ENCODE measurements around the gene MICA.
"Not testable (repeated sequence)": the region's sequence is repeated elsewhere in the genome, so short reads cannot be mapped to it uniquely, and the experiment has no call there.

Gene MICA

DNA sequence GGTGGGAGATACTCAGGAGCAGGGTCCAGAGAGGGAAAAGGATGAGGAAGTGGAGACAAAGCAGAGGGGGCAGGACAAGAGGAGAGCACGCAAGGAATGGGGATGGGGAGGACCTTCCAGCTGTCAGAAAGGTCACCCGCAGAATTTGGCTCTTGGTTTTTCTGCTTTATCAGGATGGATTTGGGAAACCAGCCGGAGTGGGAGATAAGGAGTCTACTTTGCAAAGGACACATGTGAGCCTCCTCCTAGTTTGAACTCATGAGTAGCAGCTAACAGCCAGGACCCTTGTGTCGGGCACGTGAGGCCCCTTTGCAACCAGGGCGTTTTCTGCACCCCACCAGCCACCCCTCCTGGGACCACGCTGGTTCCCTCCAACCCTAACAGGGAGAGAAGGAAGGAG, 7.6 kb upstream of the MICA start:
- H3K4me3 ChIP-seq (ENCODE audit: low read length), result no peak overlapping the region
- TF ChIP-seq ZNF274 (IDR thresholded peaks at IDR 0.05; ENCODE audit: low read depth, low read length), result no peak

DNA sequence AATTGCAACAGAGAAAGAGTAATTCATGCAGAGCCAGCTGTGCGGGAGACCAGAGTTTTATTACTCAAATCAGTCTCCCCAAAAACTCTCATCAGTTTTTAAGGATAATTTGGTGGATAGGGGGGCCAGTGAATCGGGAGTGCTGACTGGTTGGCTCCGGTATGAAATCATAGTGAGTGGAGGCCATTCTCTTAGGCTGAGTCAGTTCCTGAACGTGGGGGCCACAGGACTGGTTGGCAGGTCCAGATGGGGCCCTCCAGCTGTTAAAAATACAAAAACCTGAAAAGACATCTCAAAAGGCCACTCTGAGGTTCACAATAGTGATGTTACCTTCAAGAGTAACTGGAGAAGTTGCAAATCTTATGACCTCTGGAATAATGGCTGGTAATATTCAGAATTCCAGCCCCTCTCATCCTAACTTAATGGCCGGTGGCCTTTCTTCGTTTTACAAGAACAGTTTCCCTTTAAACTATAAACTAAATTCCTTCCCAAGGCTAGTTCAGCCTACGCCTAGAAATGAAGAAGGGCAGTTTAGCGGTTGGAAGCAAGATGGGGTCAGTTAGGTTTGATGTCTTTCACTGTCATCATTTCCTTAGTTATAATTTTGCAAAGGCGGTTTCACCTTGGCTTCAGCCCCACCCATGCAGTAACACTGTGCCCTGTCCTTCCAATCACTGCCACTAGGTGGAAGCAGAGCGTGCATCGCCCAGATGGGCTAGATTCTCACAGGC, 6.8 kb upstream of the MICA start:
- H3K4me3 ChIP-seq (ENCODE audit: low read length), result no peak overlapping the region
- TF ChIP-seq ZNF274 (IDR thresholded peaks at IDR 0.05; ENCODE audit: low read depth, low read length), result no peak

DNA sequence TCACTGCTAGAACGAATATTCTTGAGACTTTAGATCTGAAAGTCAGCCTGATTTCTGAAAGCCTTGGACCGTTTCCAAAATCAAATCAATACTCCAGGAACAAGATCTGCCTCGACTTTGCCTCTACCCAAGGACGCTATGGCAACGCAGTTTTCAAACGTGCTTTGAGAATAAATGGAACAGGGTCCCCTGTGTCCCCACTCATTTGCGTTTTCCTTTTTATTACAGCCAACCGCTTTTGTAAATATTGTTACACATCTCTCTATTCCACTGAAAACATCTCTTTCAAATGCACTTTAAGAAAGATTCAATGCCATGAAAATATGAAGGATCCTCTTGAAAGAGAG, 6.3 kb upstream of the MICA start:
- H3K4me3 ChIP-seq (ENCODE audit: low read length), result not testable (repeated sequence)

DNA sequence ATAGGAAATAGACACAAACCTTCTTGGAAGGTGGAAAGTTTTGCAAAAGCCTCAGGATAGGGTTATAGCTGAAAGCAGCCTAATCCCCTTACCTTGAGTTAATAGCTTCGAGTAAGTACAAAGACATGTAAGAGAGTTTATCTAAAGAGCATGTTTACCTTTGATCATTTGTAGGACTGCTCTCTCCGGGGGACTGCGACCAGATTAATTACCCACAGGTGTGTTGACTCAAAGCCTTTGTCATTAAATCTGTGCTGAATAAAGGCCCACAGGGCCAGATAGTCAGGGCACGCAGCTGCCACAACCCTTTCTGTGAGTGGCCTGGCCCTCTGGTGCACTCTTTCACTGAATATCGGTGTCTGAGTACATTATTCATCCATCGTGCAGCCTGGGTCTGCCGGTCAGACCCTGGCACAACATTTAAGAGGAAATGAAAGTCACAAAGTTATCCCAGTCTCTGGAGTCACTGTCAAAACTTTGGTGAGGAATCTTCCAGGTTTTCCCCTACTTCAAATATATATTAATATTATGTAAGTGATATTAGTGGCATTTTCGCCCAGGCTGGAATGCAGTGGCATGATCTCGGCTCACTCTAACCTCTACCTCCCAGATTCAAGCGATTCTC, 5.4 kb upstream of the MICA start:
- H3K4me3 ChIP-seq (ENCODE audit: low read length), result no peak overlapping the region
- no peak for TF ChIP-seq ZNF274 (IDR thresholded peaks at IDR 0.05; ENCODE audit: low read depth, low read length)

DNA sequence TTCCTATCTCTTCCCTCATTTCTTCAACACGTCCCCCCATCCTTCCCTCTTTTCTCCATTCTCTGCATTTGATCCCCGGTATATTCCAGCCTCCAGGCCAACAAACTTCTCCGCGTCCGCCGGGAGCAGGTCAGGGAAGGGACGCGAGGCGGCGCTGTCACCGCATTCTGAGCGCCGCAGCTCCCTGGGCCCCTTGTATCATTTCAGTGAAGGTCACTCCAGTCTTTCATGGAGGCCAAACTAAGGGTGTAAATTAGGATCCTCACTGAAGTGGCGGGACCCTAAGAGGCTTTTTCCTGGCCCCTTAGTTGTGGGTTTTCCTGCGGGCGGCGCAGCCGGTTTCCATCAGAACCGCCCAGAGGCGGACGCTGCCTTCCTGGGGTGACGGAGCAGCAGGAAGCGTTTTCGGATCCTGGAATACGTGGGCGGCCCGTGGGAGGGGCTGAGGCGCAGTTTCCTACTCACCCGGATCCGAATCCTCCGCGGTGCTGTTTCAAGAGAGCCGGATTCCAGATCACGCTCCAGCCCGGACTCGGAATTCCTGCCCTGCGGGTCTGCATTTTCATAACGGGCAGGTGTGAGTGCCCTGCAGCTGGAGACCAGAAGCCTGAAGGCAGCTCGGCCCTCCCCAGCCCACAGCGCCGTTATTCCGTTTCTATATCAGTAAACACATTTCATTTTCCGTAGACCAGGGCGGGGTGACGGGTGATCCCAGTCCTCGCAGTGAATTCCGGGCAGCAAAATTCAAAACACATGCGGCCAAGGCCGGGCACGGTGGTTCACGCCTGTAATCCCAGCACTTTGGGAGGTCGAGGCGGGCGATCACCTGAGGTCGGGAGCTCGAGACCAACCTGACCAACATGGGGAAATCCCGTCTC, 3.6 kb upstream of the MICA start:
- peak overlapping the region; percentile 65 for H3K4me3 ChIP-seq (ENCODE audit: low read length)
- TF ChIP-seq ZNF274 (IDR thresholded peaks at IDR 0.05; ENCODE audit: low read depth, low read length), result no peak

DNA sequence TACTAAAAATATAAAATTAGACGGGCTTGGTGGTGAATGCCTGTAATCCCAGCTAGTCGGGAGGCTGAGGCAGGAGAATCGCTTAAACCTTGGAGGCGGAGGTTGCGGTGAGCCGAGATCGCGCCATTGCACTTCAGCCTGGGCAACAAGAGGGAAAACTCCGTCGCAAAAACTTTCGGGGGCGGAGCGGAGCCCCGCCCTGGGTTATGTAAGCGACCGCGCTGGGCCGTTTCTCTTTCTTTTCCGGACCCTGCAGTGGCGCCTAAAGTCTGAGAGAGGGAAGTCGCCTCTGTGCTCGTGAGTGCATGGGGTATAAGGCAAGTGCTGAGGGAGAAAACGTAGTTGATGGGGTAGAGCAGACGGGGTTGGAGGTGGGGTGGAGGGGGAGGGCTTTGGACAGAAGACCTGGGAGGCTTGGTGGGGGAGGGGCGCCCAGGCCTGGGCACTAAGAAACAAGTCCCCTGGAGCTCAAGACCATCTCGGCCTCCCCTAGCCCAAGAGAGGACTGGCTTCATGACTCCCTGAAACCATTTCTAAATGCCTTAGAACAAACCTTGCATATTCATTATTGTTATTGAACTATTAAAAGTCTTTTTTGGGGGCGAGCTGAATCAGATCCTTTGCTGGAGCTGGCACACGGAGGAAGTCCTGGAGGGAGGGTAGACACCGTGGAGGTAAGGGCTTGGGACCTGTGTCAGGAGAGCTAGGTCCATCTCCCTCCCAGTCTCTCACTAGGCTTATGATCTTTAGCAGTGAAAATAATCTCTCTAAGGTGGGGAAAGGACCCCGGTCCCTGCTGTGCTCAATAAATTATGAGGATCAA, 2.7 kb upstream of the MICA start:
- peak overlapping the region; percentile 65 for H3K4me3 ChIP-seq (ENCODE audit: low read length)
- no peak for TF ChIP-seq ZNF274 (IDR thresholded peaks at IDR 0.05; ENCODE audit: low read depth, low read length)

DNA sequence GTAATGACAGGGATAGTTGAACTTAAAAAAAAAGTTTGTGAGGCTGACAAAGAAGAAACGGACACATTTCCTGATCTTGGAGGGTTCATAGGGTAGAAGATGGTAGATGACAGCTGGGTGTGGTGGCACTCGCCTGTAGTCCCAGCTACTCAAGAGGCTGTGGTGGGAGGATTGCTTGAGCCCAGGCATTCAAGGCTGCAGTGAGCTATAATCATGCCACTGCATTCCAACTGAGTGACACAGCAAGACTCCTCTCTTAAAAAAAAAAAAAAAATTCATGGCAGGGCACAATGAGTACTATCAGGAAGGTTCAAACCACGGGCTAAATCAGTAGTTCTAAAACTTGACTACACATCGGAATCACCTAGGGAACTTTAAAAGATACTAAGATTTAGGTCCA, 2.0 kb upstream of the MICA start:
- no peak for TF ChIP-seq ZNF274 (IDR thresholded peaks at IDR 0.05; ENCODE audit: low read depth, low read length)

DNA sequence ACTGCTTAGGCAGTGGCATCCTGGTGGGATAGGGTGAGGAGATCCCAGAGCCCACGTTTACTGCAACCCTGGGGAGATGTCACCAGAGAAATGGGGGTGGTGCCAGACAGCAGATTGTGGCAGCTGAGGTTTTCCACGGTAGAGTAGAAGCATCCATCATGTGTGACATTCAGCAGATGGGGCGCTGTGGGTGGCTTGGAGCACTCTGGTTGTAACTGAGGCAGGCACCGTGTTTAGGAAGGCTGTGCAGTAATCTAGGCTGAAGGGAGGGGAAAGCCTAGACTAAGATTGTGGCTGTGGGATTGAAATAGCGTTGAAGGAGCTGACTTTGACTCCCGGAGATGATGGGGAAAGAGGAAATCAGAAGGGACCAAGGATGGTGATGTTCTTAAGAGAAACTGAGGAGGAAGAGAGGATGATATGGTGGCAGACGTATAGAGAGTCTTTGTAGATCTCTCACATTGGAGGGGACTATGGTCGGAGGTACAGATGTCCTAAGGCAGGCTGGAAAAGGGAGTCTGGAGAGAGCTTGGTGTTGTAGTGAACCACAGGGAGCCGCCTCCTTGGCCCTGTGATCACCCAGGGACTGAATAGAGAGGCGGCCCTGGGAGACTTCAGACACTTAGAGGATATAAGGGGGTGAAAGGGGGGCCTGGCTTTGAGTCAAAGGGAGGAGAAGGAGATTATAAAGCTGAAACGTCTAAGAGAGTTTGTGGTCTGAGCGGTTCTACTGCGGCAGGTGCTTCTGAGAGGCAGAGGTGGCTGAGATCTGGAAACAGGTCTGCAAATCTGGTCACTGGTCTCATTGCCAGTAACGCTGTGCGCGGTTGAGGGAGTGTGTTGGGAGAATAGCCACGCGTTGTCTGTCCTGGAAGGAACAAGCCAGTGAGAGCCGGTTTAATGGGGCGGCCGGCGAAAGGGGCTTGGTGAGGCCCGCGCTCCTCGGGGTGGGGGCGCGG, 792 bp upstream of the MICA start:
- peak overlapping the region; percentile 67; the same call in 1 of the 2 replicates for H3K4me3 ChIP-seq (ENCODE audit: low read length)
- no peak for TF ChIP-seq ZNF274 (IDR thresholded peaks at IDR 0.05; ENCODE audit: low read depth, low read length)

More for the DNA sequence above, 2.0 kb upstream of the MICA start:
- H3K4me3 ChIP-seq (ENCODE audit: low read length), result peak overlapping the region; percentile 65

DNA sequence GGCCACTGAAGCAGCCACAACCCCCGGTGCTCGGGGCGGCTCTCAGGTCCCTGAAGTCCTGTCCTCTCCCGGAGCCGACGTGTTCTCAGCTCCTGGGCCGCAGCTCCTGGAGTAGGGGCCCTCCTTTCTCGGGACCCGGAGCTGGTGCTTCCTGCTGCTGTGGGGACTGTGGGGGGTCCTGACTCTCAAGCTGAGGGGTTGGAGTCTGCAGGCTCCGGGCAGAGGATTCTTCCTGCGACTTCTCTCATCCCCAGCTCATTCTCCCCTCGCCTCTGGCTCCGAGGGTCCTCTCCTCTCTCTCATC, 618 bp downstream of the MICA start:
- H3K4me3 ChIP-seq (ENCODE audit: low read length), result peak overlapping the region; percentile 67

DNA sequence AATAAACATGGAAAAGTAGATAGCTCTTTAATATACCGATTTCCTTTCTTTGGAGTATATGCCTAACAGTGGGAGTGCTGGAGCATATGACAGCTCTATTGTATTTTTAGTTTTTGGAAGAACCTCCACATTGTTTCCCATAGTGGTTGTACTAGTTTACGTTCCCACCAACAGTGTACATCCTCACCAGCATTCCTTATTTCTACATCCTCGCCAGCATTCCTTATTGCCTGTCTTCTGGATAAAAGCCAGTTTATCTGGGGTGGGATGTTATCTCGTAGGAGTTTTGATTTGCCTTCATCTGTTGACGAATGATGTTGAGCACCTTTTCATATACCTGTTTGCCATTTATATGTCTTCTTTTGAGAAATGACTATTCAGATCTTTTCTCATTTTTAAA, 2.6 kb downstream of the MICA start:
- no peak overlapping the region for H3K4me3 ChIP-seq (ENCODE audit: low read length)
- TF ChIP-seq ZNF274 (IDR thresholded peaks at IDR 0.05; ENCODE audit: low read depth, low read length), result no peak

DNA sequence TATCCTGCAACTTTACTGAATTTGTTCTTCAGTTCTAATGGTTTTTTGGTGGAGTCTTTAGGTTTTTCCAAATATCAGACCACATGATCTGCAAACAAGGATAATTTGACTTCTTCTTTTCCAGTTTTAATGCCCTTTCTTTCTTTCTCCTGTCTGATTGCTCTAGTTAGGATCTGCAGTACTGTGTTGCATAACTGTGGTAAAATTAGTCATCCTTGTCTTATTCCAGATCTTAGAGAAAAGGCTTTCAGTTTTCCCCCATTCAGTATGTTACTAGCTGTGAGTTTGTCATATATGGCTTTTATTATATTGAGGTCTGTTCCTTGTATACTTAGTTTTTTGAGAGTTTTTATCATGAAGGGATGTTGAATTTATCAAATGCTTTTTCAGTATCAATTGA, 4.3 kb downstream of the MICA start:
- no peak for TF ChIP-seq ZNF274 (IDR thresholded peaks at IDR 0.05; ENCODE audit: low read depth, low read length)
- no peak overlapping the region for H3K4me3 ChIP-seq (ENCODE audit: low read length)

DNA sequence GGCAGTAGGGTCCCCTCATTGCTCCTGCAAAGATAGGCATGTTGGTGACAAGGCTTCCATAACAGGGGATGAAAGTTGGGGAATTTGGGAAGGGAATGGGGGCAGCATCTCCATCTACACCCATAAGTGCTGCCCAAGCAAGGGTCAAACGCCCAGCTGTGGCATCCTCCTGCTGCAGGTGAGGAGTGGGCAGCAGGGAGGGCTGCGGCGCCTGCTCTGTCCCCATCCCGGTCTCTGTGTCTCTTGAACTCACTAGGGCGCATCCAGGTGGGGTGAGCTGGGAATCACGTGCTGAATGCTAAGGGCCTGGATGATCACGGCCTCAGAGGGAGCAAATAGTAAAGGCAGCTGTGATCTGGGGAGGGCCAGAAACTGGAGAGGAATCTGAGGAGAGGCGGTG, 9.1 kb downstream of the MICA start:
- TF ChIP-seq ZNF274 (IDR thresholded peaks at IDR 0.05; ENCODE audit: low read depth, low read length), result no peak
- no peak overlapping the region for H3K4me3 ChIP-seq (ENCODE audit: low read length)

DNA sequence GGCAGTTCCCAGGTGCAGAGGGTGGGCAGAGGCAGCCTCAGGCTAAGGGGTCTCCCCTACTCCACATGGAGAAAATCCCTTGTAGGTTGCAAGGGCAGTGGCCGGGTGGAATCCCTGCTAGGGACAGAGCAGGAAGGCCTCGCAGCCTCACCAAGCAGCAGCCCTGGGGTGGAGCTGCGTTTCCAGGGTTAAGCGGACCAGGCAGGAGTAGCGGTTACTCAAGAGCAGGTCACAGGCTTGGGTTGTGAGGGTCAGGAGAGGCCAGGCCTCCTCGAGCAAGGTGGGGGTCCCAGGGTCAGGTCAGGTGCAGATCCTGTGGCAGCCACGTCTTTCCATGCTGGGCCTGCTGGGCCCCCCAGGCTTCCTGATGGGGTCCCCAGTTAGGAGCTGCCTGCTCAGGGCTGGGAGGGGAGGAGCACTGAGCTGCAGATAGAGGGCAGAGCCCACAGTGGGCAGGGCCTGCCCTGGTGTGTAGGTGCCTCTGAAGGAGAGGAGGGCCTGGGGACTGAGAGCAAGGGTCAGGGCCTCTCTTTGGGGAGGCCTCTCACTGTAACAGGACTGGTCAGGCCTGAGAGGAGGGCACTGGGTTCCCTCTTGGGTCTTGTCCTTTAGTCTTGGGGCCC, 10.9 kb downstream of the MICA start:
- not testable (repeated sequence) for H3K4me3 ChIP-seq (ENCODE audit: low read length)

Measured in GM08714 (cell line).